ENCODE measurements around the gene WDR45.

Gene WDR45

GRCh38 chrX:49040376-49040955 is 39.2 kb downstream of the WDR45 start:
- H3K4me1 ChIP-seq, result peaks cover 4% of the 10 kb centered on the region
- no peaks in the 10 kb centered on the region for H3K9me3 ChIP-seq
- no peak for DNase-seq
- no peaks in the 10 kb centered on the region for H3K27me3 ChIP-seq
- H3K36me3 ChIP-seq, result no peaks in the 10 kb centered on the region; the same call in 1 of the 2 replicates
- H3K4me3 ChIP-seq (ENCODE audit: low read depth, low read length), result peak overlapping the region; percentile 16; the same call in 1 of the 2 replicates
- no peak for TF ChIP-seq CTCF (IDR thresholded peaks at IDR 0.05; ENCODE audit: low read depth, low read length)

GRCh38 chrX:49039598-49040375 is 39.9 kb downstream of the WDR45 start:
- peak overlapping the region; percentile 16; the same call in 1 of the 2 replicates for H3K4me3 ChIP-seq (ENCODE audit: low read depth, low read length)
- no peaks in the 10 kb centered on the region for H3K9me3 ChIP-seq
- peak; percentile 14; the same call in 1 of the 2 replicates for TF ChIP-seq CTCF (IDR thresholded peaks at IDR 0.05; ENCODE audit: low read depth, low read length)
- peaks cover 4% of the 10 kb centered on the region for H3K4me1 ChIP-seq
- no peaks in the 10 kb centered on the region; the same call in 1 of the 2 replicates for H3K36me3 ChIP-seq
- DNase-seq, result peak; percentile 80
- H3K27me3 ChIP-seq, result no peaks in the 10 kb centered on the region

- H3K27me3 ChIP-seq, result no peaks in the 10 kb centered on the region
- H3K4me3 ChIP-seq (ENCODE audit: low read depth, low read length), result no peak overlapping the region
- H3K36me3 ChIP-seq, result no peaks in the 10 kb centered on the region; the same call in 1 of the 2 replicates
- peaks cover 4% of the 10 kb centered on the region for H3K4me1 ChIP-seq
- H3K9me3 ChIP-seq, result no peaks in the 10 kb centered on the region
- no peak for DNase-seq
- TF ChIP-seq CTCF (IDR thresholded peaks at IDR 0.05; ENCODE audit: low read depth, low read length), result no peak
Observed at GRCh38 chrX:49037883-49038475, 41.7 kb downstream of the WDR45 start.

- TF ChIP-seq CTCF (IDR thresholded peaks at IDR 0.05; ENCODE audit: low read depth, low read length), result no peak
- no peak for DNase-seq
- H3K4me3 ChIP-seq (ENCODE audit: low read depth, low read length), result no peak overlapping the region
- H3K36me3 ChIP-seq, result no peaks in the 10 kb centered on the region; the same call in 1 of the 2 replicates
- H3K4me1 ChIP-seq, result no peaks in the 10 kb centered on the region
- H3K27me3 ChIP-seq, result no peaks in the 10 kb centered on the region
- H3K9me3 ChIP-seq, result no peaks in the 10 kb centered on the region
Observed at GRCh38 chrX:49030283-49030682, 49.4 kb downstream of the WDR45 start.

DNA sequence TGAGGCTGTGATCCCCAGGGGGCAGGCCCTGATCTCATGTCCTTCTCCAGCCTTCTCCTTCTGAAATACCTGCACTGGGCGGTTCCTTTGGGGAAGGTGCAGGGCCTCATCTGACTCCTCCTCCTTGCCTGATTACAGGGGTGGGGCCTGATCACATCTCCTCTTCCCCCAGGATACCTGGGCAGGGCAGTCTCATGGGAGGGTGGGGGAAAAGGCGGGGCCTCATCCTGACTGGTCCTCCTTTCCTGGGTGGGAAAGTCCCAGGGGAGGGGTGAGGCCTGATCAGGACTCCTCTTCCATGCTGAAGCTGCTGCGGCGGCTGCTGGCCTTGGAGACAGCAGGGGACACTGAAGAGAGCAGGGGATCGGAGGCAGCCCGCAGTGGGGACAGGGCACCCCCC is 49.8 kb downstream of the WDR45 start:
- Histone ChIP-seq H3K4me3 (ENCODE audit: low read depth, low read length) (no peak overlapping the region), H3K4me1 (no peaks in the 10 kb centered on the region), H3K27me3 (no peaks in the 10 kb centered on the region), H3K36me3 (no peaks in the 10 kb centered on the region; the same call in 1 of the 2 replicates), H3K9me3 (no peaks in the 10 kb centered on the region)
- no peak for DNase-seq
- TF ChIP-seq CTCF (IDR thresholded peaks at IDR 0.05; ENCODE audit: low read depth, low read length), result no peak

Measured in BE2C (cell line).